Measurements from ENCODE around the gene KLHDC7B.
A peak's percentile ranks its signal among the peaks of the same experiment; 100 is the strongest.
"Not testable (repeated sequence)": the region's sequence is repeated elsewhere in the genome, so short reads cannot be mapped to it uniquely, and the experiment has no call there.

Gene KLHDC7B

DNA sequence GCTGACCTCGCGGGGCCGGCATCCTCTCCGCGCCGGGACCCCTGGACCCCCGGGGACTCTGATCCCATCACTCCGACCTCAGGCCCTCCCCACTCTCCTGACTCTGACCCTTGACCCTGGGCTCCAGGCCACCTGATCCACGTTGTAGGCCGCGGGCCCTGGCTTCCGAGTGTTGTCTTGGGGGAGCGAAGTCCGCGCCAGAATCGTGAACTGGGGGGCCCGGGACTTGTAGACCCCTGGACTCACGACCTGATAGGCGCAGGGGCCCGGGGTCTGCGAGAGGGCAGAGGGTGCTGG is 15.2 kb upstream of the KLHDC7B start:
- Mint-ChIP-seq H3K27ac (no peak overlapping the region), H3K4me3 (peak overlapping the region; percentile 61)

DNA sequence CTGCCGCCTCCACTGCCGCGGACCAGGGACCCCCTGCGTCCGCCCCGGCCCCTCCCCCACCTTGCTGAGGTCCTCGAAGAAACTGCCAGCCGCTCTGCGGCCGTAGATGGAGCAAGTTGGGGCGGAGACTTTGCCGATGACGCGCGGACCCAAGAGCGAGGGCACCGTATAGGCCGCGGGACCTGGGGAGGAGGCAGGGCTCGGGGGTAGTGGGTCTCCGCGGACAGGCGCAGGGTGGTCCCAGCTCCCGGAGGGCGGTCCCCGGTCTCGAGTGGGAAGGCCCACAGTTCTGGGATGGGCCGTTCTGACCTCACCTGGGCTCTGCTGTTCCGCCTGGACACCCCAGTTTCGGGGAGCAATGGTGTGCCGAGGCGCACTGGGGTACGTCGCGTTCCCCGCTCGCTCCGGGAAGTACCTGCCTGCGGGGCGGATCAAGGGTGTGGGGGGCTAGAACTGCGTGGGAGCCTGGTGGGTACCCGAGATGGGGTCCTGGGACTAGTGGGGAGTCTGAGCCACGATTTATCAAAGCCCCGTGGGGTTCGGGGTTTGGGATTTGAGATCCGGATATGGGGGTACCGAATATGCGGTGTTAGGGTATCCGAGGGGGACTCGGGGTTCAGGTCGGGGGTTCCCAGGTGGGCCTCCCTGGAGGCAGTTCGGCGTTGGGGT is 14.7 kb upstream of the KLHDC7B start:
- Mint-ChIP-seq H3K4me1 (peaks cover 39% of the 10 kb centered on the region), H3K36me3 (ENCODE audit: low read depth) (peaks cover 8% of the 10 kb centered on the region), H3K27ac (no peak overlapping the region), H3K4me3 (peak overlapping the region; percentile 70), H3K27me3 (ENCODE audit: low read depth, poor library complexity) (peaks cover 52% of the 10 kb centered on the region), H3K9me3 (no peaks in the 10 kb centered on the region)
- TF ChIP-seq, protein P1, sequence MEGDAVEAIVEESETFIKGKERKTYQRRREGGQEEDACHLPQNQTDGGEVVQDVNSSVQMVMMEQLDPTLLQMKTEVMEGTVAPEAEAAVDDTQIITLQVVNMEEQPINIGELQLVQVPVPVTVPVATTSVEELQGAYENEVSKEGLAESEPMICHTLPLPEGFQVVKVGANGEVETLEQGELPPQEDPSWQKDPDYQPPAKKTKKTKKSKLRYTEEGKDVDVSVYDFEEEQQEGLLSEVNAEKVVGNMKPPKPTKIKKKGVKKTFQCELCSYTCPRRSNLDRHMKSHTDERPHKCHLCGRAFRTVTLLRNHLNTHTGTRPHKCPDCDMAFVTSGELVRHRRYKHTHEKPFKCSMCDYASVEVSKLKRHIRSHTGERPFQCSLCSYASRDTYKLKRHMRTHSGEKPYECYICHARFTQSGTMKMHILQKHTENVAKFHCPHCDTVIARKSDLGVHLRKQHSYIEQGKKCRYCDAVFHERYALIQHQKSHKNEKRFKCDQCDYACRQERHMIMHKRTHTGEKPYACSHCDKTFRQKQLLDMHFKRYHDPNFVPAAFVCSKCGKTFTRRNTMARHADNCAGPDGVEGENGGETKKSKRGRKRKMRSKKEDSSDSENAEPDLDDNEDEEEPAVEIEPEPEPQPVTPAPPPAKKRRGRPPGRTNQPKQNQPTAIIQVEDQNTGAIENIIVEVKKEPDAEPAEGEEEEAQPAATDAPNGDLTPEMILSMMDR (IDR thresholded peaks at IDR 0.05), result no peak
- peak; percentile 70 for DNase-seq

More for the DNA sequence above, 15.2 kb upstream of the KLHDC7B start:
- H3K36me3 Mint-ChIP-seq (ENCODE audit: low read depth), result peaks cover 8% of the 10 kb centered on the region
- H3K9me3 Mint-ChIP-seq, result no peaks in the 10 kb centered on the region
- TF ChIP-seq, protein P1 (IDR thresholded peaks at IDR 0.05), result no peak
- peaks cover 52% of the 10 kb centered on the region for H3K27me3 Mint-ChIP-seq (ENCODE audit: low read depth, poor library complexity)
- no peak for DNase-seq
- peaks cover 39% of the 10 kb centered on the region for H3K4me1 Mint-ChIP-seq

DNA sequence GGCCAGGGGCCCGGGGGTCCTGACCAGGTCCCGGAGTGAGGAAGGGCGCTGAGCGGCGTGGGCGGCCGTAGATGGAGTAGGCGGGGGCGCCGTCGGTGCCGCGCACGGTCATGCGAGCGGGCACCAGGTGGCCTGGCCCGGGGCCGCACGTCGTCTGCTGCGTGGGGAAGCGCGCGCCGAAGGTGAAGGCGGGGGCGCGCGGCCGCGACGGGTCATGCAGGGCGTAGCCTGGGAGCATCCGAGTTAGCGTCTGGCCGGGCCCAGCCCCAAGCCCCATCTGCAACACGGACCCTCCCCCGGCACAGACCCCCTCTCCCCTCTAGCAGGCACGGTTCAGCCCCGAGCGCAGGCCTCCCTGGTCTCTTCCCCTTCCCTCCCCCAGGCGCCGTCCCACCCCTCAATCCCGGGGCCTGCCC is 14.1 kb upstream of the KLHDC7B start:
- DNase-seq, result peak; percentile 43

DNA sequence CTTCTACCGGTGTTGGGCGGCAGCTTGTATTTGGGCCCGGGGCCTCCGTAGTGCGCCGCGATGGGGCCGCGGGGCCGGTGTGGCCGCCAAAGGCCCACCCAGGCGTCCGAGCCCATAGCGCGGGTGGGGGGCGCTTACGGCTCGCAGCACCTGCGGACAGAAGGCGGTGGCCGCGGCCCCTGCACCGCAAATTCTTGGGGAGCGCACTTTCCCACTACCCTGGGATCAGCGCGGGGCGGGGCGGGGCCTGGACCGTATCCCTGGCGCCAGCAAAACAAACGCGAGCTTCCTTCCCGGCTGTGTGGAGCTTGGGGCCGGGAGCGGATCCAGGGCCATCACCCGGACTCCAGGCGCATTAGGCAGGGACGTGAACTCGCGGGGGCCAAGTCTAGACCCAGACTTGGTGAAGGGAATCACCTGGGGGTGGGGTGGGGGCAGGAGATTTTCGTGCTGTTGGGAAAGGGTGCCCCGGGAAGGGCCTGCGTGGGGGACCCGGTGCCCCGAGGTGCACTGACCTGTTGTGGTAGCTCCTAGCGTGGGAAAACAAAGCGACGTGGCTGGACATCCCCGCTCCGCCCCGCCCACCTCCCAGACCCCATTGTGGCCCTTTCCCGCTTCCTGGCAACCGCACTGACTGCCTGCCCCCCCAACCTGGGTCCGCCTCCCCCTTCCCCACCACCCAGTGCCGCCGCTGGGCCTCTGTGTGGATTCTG is 13.6 kb upstream of the KLHDC7B start:
- Mint-ChIP-seq H3K9me3 (no peaks in the 10 kb centered on the region), H3K36me3 (ENCODE audit: low read depth) (peaks cover 8% of the 10 kb centered on the region), H3K4me1 (peaks cover 33% of the 10 kb centered on the region), H3K4me3 (peak overlapping the region; percentile 65), H3K27ac (no peak overlapping the region), H3K27me3 (ENCODE audit: low read depth, poor library complexity) (peaks cover 55% of the 10 kb centered on the region)
- TF ChIP-seq, protein P1 (IDR thresholded peaks at IDR 0.05), result no peak
- peak; percentile 74 for DNase-seq

More for the DNA sequence above, 14.1 kb upstream of the KLHDC7B start:
- Mint-ChIP-seq H3K27me3 (ENCODE audit: low read depth, poor library complexity) (peaks cover 52% of the 10 kb centered on the region), H3K4me1 (peaks cover 39% of the 10 kb centered on the region), H3K36me3 (ENCODE audit: low read depth) (peaks cover 8% of the 10 kb centered on the region), H3K4me3 (peak overlapping the region; percentile 70), H3K9me3 (no peaks in the 10 kb centered on the region), H3K27ac (no peak overlapping the region)
- TF ChIP-seq, protein P1 (IDR thresholded peaks at IDR 0.05), result no peak

DNA sequence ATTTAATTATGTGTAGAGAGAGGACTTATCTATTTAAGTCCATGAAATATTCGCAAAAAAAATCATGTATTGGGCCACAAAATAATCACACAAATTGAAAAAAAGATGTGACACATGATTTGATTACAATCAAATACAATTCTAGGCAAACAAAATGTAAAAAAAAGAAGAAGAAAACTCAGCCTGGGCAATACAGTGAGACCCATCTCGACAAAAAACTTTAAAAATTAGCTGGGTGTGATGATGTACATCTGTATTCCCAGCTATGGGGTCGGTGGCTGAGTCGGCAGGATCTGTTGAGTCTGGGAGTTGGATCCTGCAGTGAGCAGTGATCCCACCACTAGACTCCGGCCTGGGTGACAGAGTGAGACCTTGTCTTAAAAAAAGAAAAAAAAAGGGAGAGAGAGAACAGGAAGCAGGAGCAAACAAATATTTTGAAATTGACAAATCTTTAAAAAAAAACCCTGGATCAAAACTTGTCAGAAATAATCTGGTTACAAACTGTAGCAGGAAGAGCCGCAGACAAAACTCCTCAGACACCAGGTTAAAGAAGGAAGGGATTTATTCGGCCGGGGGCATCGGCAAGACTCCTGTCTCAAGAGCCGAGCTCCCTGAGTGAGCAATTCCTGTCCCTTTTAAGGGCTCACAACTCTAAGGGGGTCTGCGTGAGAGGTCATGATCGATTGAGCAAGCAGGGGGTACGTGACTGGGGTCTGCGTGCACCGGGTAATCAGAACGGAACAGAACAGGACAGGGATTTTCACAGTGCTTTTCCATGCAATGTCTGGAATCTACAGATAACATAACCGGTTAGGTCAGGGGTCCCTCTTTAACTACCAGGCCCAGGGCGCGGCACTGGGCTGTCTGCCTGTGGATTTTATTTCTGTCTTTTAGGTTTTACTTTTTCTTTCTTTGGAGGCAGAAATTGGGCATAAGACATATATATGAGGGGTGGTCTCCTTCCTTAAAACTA is 12.6 kb upstream of the KLHDC7B start:
- TF ChIP-seq, protein P1 (IDR thresholded peaks at IDR 0.05), result no peak
- H3K27ac Mint-ChIP-seq, result no peak overlapping the region
- peaks cover 47% of the 10 kb centered on the region for H3K27me3 Mint-ChIP-seq (ENCODE audit: low read depth, poor library complexity)
- H3K4me1 Mint-ChIP-seq, result peaks cover 28% of the 10 kb centered on the region
- DNase-seq, result no peak
- H3K9me3 Mint-ChIP-seq, result no peaks in the 10 kb centered on the region
- H3K36me3 Mint-ChIP-seq (ENCODE audit: low read depth), result peaks cover 3% of the 10 kb centered on the region
- peak overlapping the region; percentile 57 for H3K4me3 Mint-ChIP-seq

DNA sequence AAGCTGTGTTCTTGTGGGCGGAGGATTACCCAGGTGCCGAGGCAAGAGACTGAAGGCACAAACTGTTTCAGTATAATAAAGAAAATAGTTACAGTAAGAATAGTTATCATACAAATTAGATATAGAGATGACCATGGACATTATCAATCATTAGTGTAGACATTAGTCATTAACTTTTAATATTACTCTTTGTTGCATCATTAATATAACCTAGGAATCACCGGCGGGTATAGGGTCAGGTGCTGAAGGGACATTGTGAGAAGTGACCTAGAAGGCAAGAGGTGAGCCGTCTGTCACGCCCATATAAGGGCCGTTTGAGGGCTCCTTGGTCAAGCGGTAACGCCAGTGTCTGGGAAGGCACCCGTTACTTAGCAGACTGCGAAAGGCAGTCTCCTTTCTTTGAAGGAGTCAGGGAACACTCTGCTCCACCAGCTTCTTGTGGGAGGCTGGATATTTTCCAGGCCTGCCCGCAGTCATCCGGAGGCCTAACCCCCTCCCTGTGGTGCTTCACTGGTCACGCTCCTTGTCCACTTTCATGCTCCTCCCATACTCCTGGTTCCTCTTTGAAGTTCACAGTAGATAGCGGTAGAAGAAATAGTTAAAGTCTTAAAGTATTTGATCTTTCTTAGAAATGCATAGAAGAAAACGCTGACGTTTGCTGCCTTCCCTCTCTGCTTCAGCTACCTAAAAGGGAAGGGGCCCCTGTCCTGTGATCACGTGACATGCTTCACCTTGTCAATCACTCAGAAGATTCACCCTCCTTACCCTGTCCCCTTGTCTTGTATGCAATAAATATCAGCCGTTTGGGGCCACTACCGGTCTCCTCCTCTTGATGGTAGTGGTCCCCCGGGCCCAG is 11.6 kb upstream of the KLHDC7B start:
- peaks cover 41% of the 10 kb centered on the region for H3K27me3 Mint-ChIP-seq (ENCODE audit: low read depth, poor library complexity)
- peak overlapping the region; percentile 73 for H3K27ac Mint-ChIP-seq
- H3K36me3 Mint-ChIP-seq (ENCODE audit: low read depth); H3K9me3 Mint-ChIP-seq; DNase-seq: not testable (repeated sequence)
- H3K4me1 Mint-ChIP-seq, result peaks cover 33% of the 10 kb centered on the region
- peak overlapping the region; percentile 57 for H3K4me3 Mint-ChIP-seq
